HepG2 (cell line): ENCODE measurements around the gene TMEM97. TPM values are rescaled to one million over a fixed set of nuclear protein-coding genes. Genes with fewer than 3 reads are reported as not detected.

ENCODE experiments used
- ATF6 ChIP-seq: sonication (generic); formaldehyde crosslinking; conservative IDR thresholded peaks from 2 replicates; pipeline ENCODE4 v1.4.0; 2020; ENCODE audit warnings: missing genetic modification reagents
- CENPT ChIP-seq: sonication (generic); formaldehyde crosslinking; IDR thresholded peaks from 2 replicates; pipeline ENCODE4 v1.8.0; 2022; ENCODE audit warnings: low read depth, mild to moderate bottlenecking, moderate library complexity, missing genetic modification reagents
- CREB1 ChIP-seq, 2 experiments: fragments of 450-650 bp in 1 of 2; IDR thresholded peaks; 2 replicates each; pipeline ENCODE4 v1.6.1; 2016 to 2017; ENCODE audit warnings: control low read depth in 1 of 2, mild to moderate bottlenecking in 1 of 2, missing compliant biosample characterization in 1 of 2, missing genetic modification characterization in 1 of 2
- ELF4 ChIP-seq: sonication (generic); formaldehyde crosslinking; IDR thresholded peaks from 2 replicates; pipeline ENCODE4 v1.5.0; 2020; ENCODE audit warnings: missing genetic modification reagents, mild to moderate bottlenecking, moderate library complexity, borderline replicate concordance
- FOXJ3 ChIP-seq: sonication (generic); formaldehyde crosslinking; IDR thresholded peaks from 2 replicates; pipeline ENCODE4 v1.4.0; 2020; ENCODE audit warnings: missing genetic modification reagents, mild to moderate bottlenecking, borderline replicate concordance
- HMGXB3 ChIP-seq: sonication (generic); formaldehyde crosslinking; IDR thresholded peaks from 2 replicates; pipeline ENCODE4 v1.4.0; 2020; ENCODE audit warnings: missing genetic modification reagents, borderline replicate concordance
- MBNL3 ChIP-seq: fragments of 250-450 bp; sonication (Bioruptor Pico); conservative IDR thresholded peaks from 2 replicates; pipeline ENCODE4 v1.8.0; 2022; ENCODE audit warnings: mild to moderate bottlenecking, inconsistent platforms
- NCOA5 ChIP-seq: sonication (generic); formaldehyde crosslinking; IDR thresholded peaks from 2 replicates; pipeline ENCODE4 v1.4.0; 2020; ENCODE audit warnings: missing genetic modification reagents
- NFATC3 ChIP-seq: sonication (generic); formaldehyde crosslinking; IDR thresholded peaks from 2 replicates; pipeline ENCODE4 v1.5.1; 2020; ENCODE audit warnings: mild to moderate bottlenecking, missing genetic modification reagents
- PAX8 ChIP-seq: sonication (generic); formaldehyde crosslinking; IDR thresholded peaks from 2 replicates; pipeline ENCODE4 v1.8.0; 2022; ENCODE audit warnings: mild to moderate bottlenecking, missing genetic modification reagents, borderline replicate concordance
- PPARG ChIP-seq: conservative IDR thresholded peaks from 2 replicates; pipeline ENCODE4 v1.6.1; 2016; ENCODE audit warnings: missing biosample characterization, missing genetic modification reagents
- SOX13 ChIP-seq, 3 experiments: fragments of 450-650 bp in 1 of 3; sonication (generic) in 1 of 3; formaldehyde crosslinking in 1 of 3; IDR thresholded peaks in 2 of 3; conservative IDR thresholded peaks in 1 of 3; 2 replicates each; pipeline versions ENCODE4 v1.5.0 to v1.6.1; 2016 to 2020; ENCODE audit warnings: antibody characterized with exemption in 1 of 3, mild to moderate bottlenecking in 1 of 3, missing compliant biosample characterization in 1 of 3, missing genetic modification reagents in 1 of 3, moderate library complexity in 1 of 3
- ZBTB44 ChIP-seq: sonication (generic); formaldehyde crosslinking; IDR thresholded peaks from 2 replicates; pipeline ENCODE4 v1.4.0; 2020; ENCODE audit warnings: missing genetic modification reagents
- ZNF326 ChIP-seq: sonication (generic); formaldehyde crosslinking; IDR thresholded peaks from 2 replicates; pipeline ENCODE4 v1.4.0; 2020; ENCODE audit warnings: missing genetic modification reagents, borderline replicate concordance
- ZNF432 ChIP-seq: sonication (generic); formaldehyde crosslinking; IDR thresholded peaks from 2 replicates; pipeline ENCODE4 v1.5.0; 2020; ENCODE audit warnings: missing genetic modification reagents, mild to moderate bottlenecking, borderline replicate concordance
- ZNF773 ChIP-seq: sonication (generic); formaldehyde crosslinking; IDR thresholded peaks from 2 replicates; pipeline ENCODE4 v1.4.0; 2020; ENCODE audit warnings: missing genetic modification reagents, borderline replicate concordance
- ZSCAN21 ChIP-seq: sonication (generic); formaldehyde crosslinking; IDR thresholded peaks from 2 replicates; pipeline ENCODE4 v1.8.0; 2022; ENCODE audit warnings: mild to moderate bottlenecking, missing genetic modification reagents, moderate library complexity, borderline replicate concordance
- polyA plus RNA-seq, 8 experiments: library from polyadenylated mRNA; depleted of rRNA in 3 of 8; stranded (reverse) in 7 of 8; unstranded in 1 of 8; fragments of >200 nt; fragmentation: Illumina TruSeq in 4 of 8; extraction: Trizol in 4 of 8; gene quantifications; 2 replicates each; pipeline versions ENCODE4 v1.2.1 to v1.2.3, GENCODE V29; 2011 to 2016; ENCODE audit warnings: low read depth in 4 of 8, missing spikeins in 1 of 8, mixed read lengths in 1 of 8; ENCODE audit not compliant: insufficient read depth in 1 of 8
- total RNA-seq, 5 experiments: library from RNA; depleted of rRNA; stranded (reverse); fragments of >200 nt; fragmentation: Illumina TruSeq; extraction: Trizol; gene quantifications; 2 replicates each; pipeline ENCODE4 v1.2.3, GENCODE V29; 2016; ENCODE audit warnings: low read depth in 1 of 5
- TF ChIP-seq, protein P1 (sequence below): sonication (generic); formaldehyde crosslinking; IDR thresholded peaks from 2 replicates; pipeline ENCODE4 v1.4.0; 2020; ENCODE audit warnings: mild to moderate bottlenecking, missing genetic modification reagents

Gene TMEM97
- total and polyA plus RNA-seq, 2 of the 13 experiments (the other 11 are each of a cell fraction or from before 2014, with no cell fraction given), result 69.6 to 137 TPM

GRCh38 chr17:28318759-28319597 lies at the start of gene TMEM97 (continued):
- TF ChIP-seq ATF6 (CRISPR knock-in tag) (no peak), ZNF326 (CRISPR knock-in tag) (no peak), ZNF773 (0 out of 2 replicates have a peak, but pooled peaks have one; percentile 30), ZBTB44 (peak; percentile 29; the same call in 1 of the 2 replicates), PPARG (CRISPR knock-in tag) (no peak), ELF4 (CRISPR knock-in tag) (peak; percentile 47; the same call in 1 of the 2 replicates), NCOA5 (CRISPR knock-in tag) (no peak), MBNL3 (CRISPR knock-in tag) (no peak), FOXJ3 (CRISPR knock-in tag) (no peak), CENPT (CRISPR knock-in tag) (peak; percentile 87), CREB1 (IDR thresholded peaks at IDR 0.05) (peak; percentile 86), CREB1 (CRISPR knock-in tag; IDR thresholded peaks at IDR 0.05) (peak; percentile 91), PAX8 (CRISPR knock-in tag) (peak; percentile 27; the same call in 1 of the 2 replicates), ZSCAN21 (CRISPR knock-in tag) (peak; percentile 97), ZNF432 (CRISPR knock-in tag) (no peak), HMGXB3 (CRISPR knock-in tag) (peak; percentile 61; the same call in 1 of the 2 replicates), NFATC3 (CRISPR knock-in tag) (no peak), SOX13 (IDR thresholded peaks at IDR 0.05) (no peak), SOX13 (CRISPR knock-in tag; conservative IDR thresholded peaks at IDR 0.05 in 1 of 2, IDR thresholded peaks at IDR 0.05 in 1 of 2) (no peak)
- TF ChIP-seq, protein P1, sequence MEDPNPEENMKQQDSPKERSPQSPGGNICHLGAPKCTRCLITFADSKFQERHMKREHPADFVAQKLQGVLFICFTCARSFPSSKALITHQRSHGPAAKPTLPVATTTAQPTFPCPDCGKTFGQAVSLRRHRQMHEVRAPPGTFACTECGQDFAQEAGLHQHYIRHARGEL (CRISPR knock-in tag), result no peak
